Measurements from ENCODE around the gene TMEM88.

GRCh38 chr17:7843536-7844291, 11.2 kb upstream of the TMEM88 start:
- TF ChIP-seq SUZ12 (IDR thresholded peaks at IDR 0.05; ENCODE audit: extremely low read depth, insufficient read depth, insufficient read length), result no peak
- TF ChIP-seq YY1 (IDR thresholded peaks at IDR 0.05; ENCODE audit: insufficient read depth, insufficient read length), result no peak
- no peak for TF ChIP-seq ZNF274 (IDR thresholded peaks at IDR 0.05; ENCODE audit: low read depth, low read length)

Measured in NT2/D1 (cell line).